Hepatocyte (in vitro differentiated cells): ENCODE data around the gene CTSH.

ENCODE experiments used
- EZH2 ChIP-seq: fragments of 200-600 bp; sonication (generic); IDR thresholded peaks from 2 replicates; pipeline ENCODE4 v1.6.1; 2016; ENCODE audit warnings: antibody characterized with exemption, mild to moderate bottlenecking, borderline replicate concordance
- EZH2phosphoT487 ChIP-seq: fragments of 200-600 bp; sonication (generic); IDR thresholded peaks from one replicate; pipeline ENCODE4 v1.6.1; 2018; ENCODE audit warnings: antibody characterized with exemption, mild to moderate bottlenecking, low read depth, moderate library complexity; ENCODE audit not compliant: unreplicated experiment, severe bottlenecking
- TF ChIP-seq, protein P1 (sequence below): fragments of 200-600 bp; sonication (generic); IDR thresholded peaks from 2 replicates; pipeline ENCODE4 v1.5.1; 2016; ENCODE audit warnings: antibody characterized with exemption, mild to moderate bottlenecking; ENCODE audit not compliant: poor library complexity

DNA sequence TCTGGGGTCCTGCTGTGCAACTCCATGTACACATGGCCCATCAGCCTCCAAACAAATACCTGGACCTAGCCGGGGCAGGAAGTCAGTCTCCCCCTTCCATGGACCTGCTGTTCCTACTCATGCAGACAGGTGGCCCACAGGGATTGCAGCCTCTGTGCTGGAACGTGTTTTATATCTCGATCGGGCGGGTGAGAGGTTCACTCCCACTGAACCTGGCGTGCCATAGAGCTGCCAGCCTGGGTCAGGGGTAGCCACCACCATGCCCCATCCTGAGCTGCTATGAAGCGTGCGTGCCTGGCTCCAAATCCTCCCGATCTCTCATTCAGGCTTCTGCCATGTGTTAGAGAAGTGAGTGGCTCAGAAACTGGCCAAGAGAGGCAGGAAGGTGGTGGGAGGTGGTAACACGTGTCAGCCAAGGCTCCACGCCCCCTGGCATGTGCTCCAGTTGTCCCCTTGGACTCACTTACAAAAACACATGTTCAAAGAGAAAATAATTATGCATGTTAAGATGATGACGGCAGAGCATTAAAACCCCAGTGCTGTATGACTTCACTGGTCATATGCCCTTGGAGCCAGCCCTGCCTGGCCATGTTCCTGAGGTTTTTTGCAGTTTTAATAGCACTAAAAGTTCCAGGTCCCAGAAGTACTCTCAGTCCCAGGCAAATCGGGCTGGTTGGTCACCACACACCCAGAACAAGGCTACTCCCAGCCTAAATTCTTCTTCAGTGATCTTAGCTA lies 30.6 kb downstream of the CTSH start:
- TF ChIP-seq, protein P1, sequence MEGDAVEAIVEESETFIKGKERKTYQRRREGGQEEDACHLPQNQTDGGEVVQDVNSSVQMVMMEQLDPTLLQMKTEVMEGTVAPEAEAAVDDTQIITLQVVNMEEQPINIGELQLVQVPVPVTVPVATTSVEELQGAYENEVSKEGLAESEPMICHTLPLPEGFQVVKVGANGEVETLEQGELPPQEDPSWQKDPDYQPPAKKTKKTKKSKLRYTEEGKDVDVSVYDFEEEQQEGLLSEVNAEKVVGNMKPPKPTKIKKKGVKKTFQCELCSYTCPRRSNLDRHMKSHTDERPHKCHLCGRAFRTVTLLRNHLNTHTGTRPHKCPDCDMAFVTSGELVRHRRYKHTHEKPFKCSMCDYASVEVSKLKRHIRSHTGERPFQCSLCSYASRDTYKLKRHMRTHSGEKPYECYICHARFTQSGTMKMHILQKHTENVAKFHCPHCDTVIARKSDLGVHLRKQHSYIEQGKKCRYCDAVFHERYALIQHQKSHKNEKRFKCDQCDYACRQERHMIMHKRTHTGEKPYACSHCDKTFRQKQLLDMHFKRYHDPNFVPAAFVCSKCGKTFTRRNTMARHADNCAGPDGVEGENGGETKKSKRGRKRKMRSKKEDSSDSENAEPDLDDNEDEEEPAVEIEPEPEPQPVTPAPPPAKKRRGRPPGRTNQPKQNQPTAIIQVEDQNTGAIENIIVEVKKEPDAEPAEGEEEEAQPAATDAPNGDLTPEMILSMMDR: peak; percentile 31
- TF ChIP-seq EZH2: no peak
- TF ChIP-seq EZH2phosphoT487: no peak
